Caco-2 (cell line): Measurements from ENCODE around the gene GALE. TPM values are rescaled to one million over a fixed set of nuclear protein-coding genes. Genes with fewer than 3 reads are reported as not detected.

ENCODE experiments used
- BruUV-seq: library from RNA; stranded (reverse); fragments of 400-500 nt; replicated peaks from 2 replicates; lab custom pipeline; 2021; lab: Mats Ljungman, UMichigan
- CTCF ChIA-PET: fragments of 300-600 bp; sonication (Branson Sonifier 250); formaldehyde crosslinking; loops from one replicate; lab custom pipeline; 2022; ENCODE audit warnings: antibody characterized with exemption; lab: Charles Lee
- POLR2A ChIA-PET: fragments of 300-600 bp; sonication (Branson Sonifier 250); formaldehyde crosslinking; loops from one replicate; lab custom pipeline; 2022; ENCODE audit warnings: antibody characterized with exemption; lab: Charles Lee
- DNase-seq, 2 experiments: peaks; one replicate each; pipeline versions ENCODE4 v3.0.0 to v3.0.0-alpha.2; 2020 to 2022
- H3K27me3 ChIP-seq: replicated peaks from 2 replicates; pipeline ENCODE4 v1.6.0; 2011; ENCODE audit warnings: low read length; ENCODE audit not compliant: control insufficient read depth, insufficient read depth
- H3K36me3 ChIP-seq: 2 replicates; pipeline ENCODE4 v1.5.1; 2011; ENCODE audit warnings: low read length; ENCODE audit not compliant: control insufficient read depth, insufficient read depth
- H3K4me1 ChIP-seq: fragments of 250-450 bp; sonication (Bioruptor Pico); 2 replicates; pipeline ENCODE4 v1.5.1; 2020; ENCODE audit warnings: mild to moderate bottlenecking
- H3K4me3 ChIP-seq: 2 replicates; pipeline ENCODE4 v1.5.1; 2011; ENCODE audit warnings: low read depth, mild to moderate bottlenecking, control low read depth, low read length
- H3K9me3 ChIP-seq: fragments of 250-450 bp; sonication (Bioruptor Pico); 2 replicates; pipeline ENCODE4 v1.5.1; 2020; ENCODE audit warnings: mild to moderate bottlenecking, moderate library complexity
- H3K27ac Mint-ChIP-seq: one replicate; pipeline ENCODE4 v1.8.0; 2022; ENCODE audit warnings: mixed read lengths; ENCODE audit not compliant: unreplicated experiment
- H3K27me3 Mint-ChIP-seq: one replicate; pipeline ENCODE4 v1.8.0; 2022; ENCODE audit warnings: mixed read lengths; ENCODE audit not compliant: insufficient read depth, unreplicated experiment
- H3K36me3 Mint-ChIP-seq: one replicate; pipeline ENCODE4 v1.8.0; 2022; ENCODE audit warnings: mild to moderate bottlenecking, mixed read lengths; ENCODE audit not compliant: insufficient read depth, unreplicated experiment
- H3K4me1 Mint-ChIP-seq: one replicate; pipeline ENCODE4 v1.8.0; 2022; ENCODE audit warnings: low read depth, mixed read lengths; ENCODE audit not compliant: unreplicated experiment
- H3K4me3 Mint-ChIP-seq: one replicate; pipeline ENCODE4 v1.8.0; 2022; ENCODE audit warnings: mild to moderate bottlenecking, moderate library complexity, mixed read lengths; ENCODE audit not compliant: unreplicated experiment
- H3K9me3 Mint-ChIP-seq: one replicate; pipeline ENCODE4 v1.8.0; 2022; ENCODE audit warnings: mixed read lengths; ENCODE audit not compliant: unreplicated experiment
- CTCF ChIP-seq, 2 experiments: fragments of 200-600 bp in 1 of 2; IDR thresholded peaks; 1 replicate in 1 of 2; 2 replicates in 1 of 2; pipeline versions ENCODE4 v1.5.1 to v1.8.0; 2011 to 2022; ENCODE audit warnings: antibody characterized with exemption in 1 of 2, control low read depth in 1 of 2, inconsistent platforms in 1 of 2, low read depth in 1 of 2, low read length in 1 of 2, mild to moderate bottlenecking in 1 of 2, moderate library complexity in 1 of 2; ENCODE audit not compliant: insufficient read depth in 1 of 2, severe bottlenecking in 1 of 2, unreplicated experiment in 1 of 2
- intact Hi-C: fragments of 100-400 bp; cut with micrococcal nuclease; formaldehyde crosslinking; loops from one replicate; pipeline ENCODE4 v1.10.0; 2022; ENCODE audit not compliant: unreplicated experiment
- total RNA-seq: library from RNA; stranded (reverse); gene quantifications from 2 replicates; pipeline ENCODE4 v1.2.3, GENCODE V29; 2022

GALE gene
- total RNA-seq, 1 experiment from 2014 or later: 51.6 TPM

- peak; percentile 76 to 82 for DNase-seq
- Histone ChIP-seq H3K36me3 (no peaks in the 10 kb centered on the region), H3K4me1 (no peaks in the 10 kb centered on the region), H3K4me3 (no peak overlapping the region), H3K9me3 (no peaks in the 10 kb centered on the region), H3K27me3 (no peaks in the 10 kb centered on the region)
- CTCF ChIA-PET: interaction anchor here (0.7 to 2.9 kb wide), 6 partner anchors 32 to 112 kb away, joined by 3 to 23 read pairs (median 4); partner anchors contain the start of gene PITHD1
- Mint-ChIP-seq H3K36me3 (no peaks in the 10 kb centered on the region), H3K4me3 (no peak overlapping the region), H3K27me3 (no peaks in the 10 kb centered on the region), H3K27ac (no peak overlapping the region), H3K4me1 (no peaks in the 10 kb centered on the region), H3K9me3 (no peaks in the 10 kb centered on the region)
- peak; percentile 57 to 77 for TF ChIP-seq CTCF (IDR thresholded peaks at IDR 0.05; ENCODE audit: insufficient read depth in 1 of 2, low read depth in 1 of 2, low read length in 1 of 2, severe bottlenecking in 1 of 2, unreplicated experiment in 1 of 2)
- POLR2A ChIA-PET: interaction anchor here (1.0 kb wide), 1 partner anchor 64 kb away, joined by 4 read pairs; no protein-coding TSS in a partner anchor
- no TSS peak for BruUV-seq
- intact Hi-C loops: loop anchor here (1.0 to 10.0 kb wide), 4 partner anchors 16 to 215 kb away; partner anchors contain the start of genes FUCA1 and HMGCL
Observed at GRCh38 chr1:23809751-23810171, 9.2 kb upstream of the GALE start.

GRCh38 chr1:23807453-23807852 is 6.9 kb upstream of the GALE start:
- H3K27ac Mint-ChIP-seq: no peak overlapping the region
- CTCF ChIA-PET: no interaction called here

GRCh38 chr1:23806280-23806679 is 5.7 kb upstream of the GALE start:
- intact Hi-C loops: loop anchor here (10.0 kb wide), 1 partner anchor 219 kb away; no protein-coding TSS in a partner anchor
- CTCF ChIA-PET: no interaction called here
- no peak for TF ChIP-seq CTCF (IDR thresholded peaks at IDR 0.05; ENCODE audit: insufficient read depth in 1 of 2, low read depth in 1 of 2, low read length in 1 of 2, severe bottlenecking in 1 of 2, unreplicated experiment in 1 of 2)
- Histone ChIP-seq H3K4me1 (no peaks in the 10 kb centered on the region), H3K4me3 (no peak overlapping the region), H3K36me3 (no peaks in the 10 kb centered on the region), H3K27me3 (no peaks in the 10 kb centered on the region), H3K9me3 (no peaks in the 10 kb centered on the region)
- no peak overlapping the region for H3K27ac Mint-ChIP-seq
- POLR2A ChIA-PET: no interaction called here
- H3K4me1 Mint-ChIP-seq: no peaks in the 10 kb centered on the region
- no peak overlapping the region for H3K4me3 Mint-ChIP-seq
- no peaks in the 10 kb centered on the region for H3K9me3 Mint-ChIP-seq
- no peaks in the 10 kb centered on the region for H3K36me3 Mint-ChIP-seq
- no peaks in the 10 kb centered on the region for H3K27me3 Mint-ChIP-seq
- DNase-seq: no peak
- no TSS peak for BruUV-seq

More at GRCh38 chr1:23807453-23807852, 6.9 kb upstream of the GALE start:
- no peaks in the 10 kb centered on the region for H3K27me3 ChIP-seq
- TF ChIP-seq CTCF (IDR thresholded peaks at IDR 0.05; ENCODE audit: insufficient read depth in 1 of 2, low read depth in 1 of 2, low read length in 1 of 2, severe bottlenecking in 1 of 2, unreplicated experiment in 1 of 2): no peak
- no peaks in the 10 kb centered on the region for H3K9me3 Mint-ChIP-seq
- no peak overlapping the region for H3K4me3 ChIP-seq
- BruUV-seq: no TSS peak
- H3K4me1 ChIP-seq: no peaks in the 10 kb centered on the region
- no peak overlapping the region for H3K4me3 Mint-ChIP-seq
- DNase-seq: no peak
- POLR2A ChIA-PET: no interaction called here
- no peaks in the 10 kb centered on the region for H3K27me3 Mint-ChIP-seq
- intact Hi-C loops: loop anchor here (10.0 kb wide), 1 partner anchor 217 kb away; no protein-coding TSS in a partner anchor
- H3K36me3 Mint-ChIP-seq: no peaks in the 10 kb centered on the region
- no peaks in the 10 kb centered on the region for H3K36me3 ChIP-seq
- no peaks in the 10 kb centered on the region for H3K9me3 ChIP-seq
- H3K4me1 Mint-ChIP-seq: no peaks in the 10 kb centered on the region
